ENCODE data around the gene TENM4. TPM values are rescaled to one million over a fixed set of nuclear protein-coding genes. Genes with fewer than 3 reads are reported as not detected.

TENM4 gene
- total RNA-seq, 8 experiments from 2014 or later, result 0.59 to 82.2 (median 24.2) TPM

- ATAC-seq (replicated peaks in 6 of 8), result no peak
- H3K4me3 ChIP-seq, result no peak overlapping the region
- in situ Hi-C loops (cut with MboI; ENCODE audit: low pct_unique_long_range_greater_than_20kb in 2 of 9, low sequenced_read_pairs in 9 of 9, unreplicated experiment in 9 of 9), result no loop called here
- no peak overlapping the region for H3K27ac ChIP-seq
- peaks cover 0 to 13% of the 10 kb centered on the region in 2 donors for H3K4me1 ChIP-seq (replicated peaks in 1 of 2)
These were observed 152.9 kb downstream of the TENM4 start for GRCh38 chr11:79287952-79288351.

- Histone ChIP-seq H3K4me3 (no peak overlapping the region), H3K4me1 (replicated peaks in 1 of 2) (peaks cover 0 to under 1% of the 10 kb centered on the region in 2 donors), H3K27ac (no peak overlapping the region)
- no peak for ATAC-seq (replicated peaks in 6 of 8)
- in situ Hi-C loops (cut with MboI; ENCODE audit: low pct_unique_long_range_greater_than_20kb in 2 of 9, low sequenced_read_pairs in 9 of 9, unreplicated experiment in 9 of 9), result no loop called here
- 0 to 100% (median 89%) methylated on average over 2 of the region's 2 CpGs; no CpG with 5 or more reads in 1 of the 10 experiments for WGBS, 10 experiments
These were observed 155.1 kb downstream of the TENM4 start for GRCh38 chr11:79285756-79286155.

- in situ Hi-C loops (cut with MboI; ENCODE audit: low pct_unique_long_range_greater_than_20kb in 2 of 9, low sequenced_read_pairs in 9 of 9, unreplicated experiment in 9 of 9), result no loop called here
- ATAC-seq (replicated peaks in 6 of 8), result peak in 5 of 8 experiments; percentile 84 to 94 (median 91)
- H3K4me1 ChIP-seq (replicated peaks in 1 of 2), result peaks cover 16 to 20% of the 10 kb centered on the region in 2 donors
- H3K27ac ChIP-seq, result peak overlapping the region in 1 of 2 donors; percentile 26
- no peak overlapping the region for H3K4me3 ChIP-seq
- 0 to 71% (median 26%) methylated on average over 1 to 2 of the region's 2 CpGs; no CpG with 5 or more reads in 4 of the 10 experiments for WGBS, 10 experiments
These were observed 164.0 kb downstream of the TENM4 start for GRCh38 chr11:79276736-79277325.

- ATAC-seq (replicated peaks in 6 of 8), result peak in 3 of 8 experiments; percentile 19 to 71 (median 33)
- WGBS, 10 experiments, result 0 to 100% (median 71%) methylated on average over 1 to 8 of the region's 9 CpGs; no CpG with 5 or more reads in 1 of the 10 experiments
- H3K27ac ChIP-seq, result no peak overlapping the region
- peaks cover 23 to 27% of the 10 kb centered on the region in 2 donors for H3K4me1 ChIP-seq (replicated peaks in 1 of 2)
- in situ Hi-C loops (cut with MboI; ENCODE audit: low pct_unique_long_range_greater_than_20kb in 2 of 9, low sequenced_read_pairs in 9 of 9, unreplicated experiment in 9 of 9), result no loop called here
- no peak overlapping the region for H3K4me3 ChIP-seq
These were observed 166.0 kb downstream of the TENM4 start for GRCh38 chr11:79274636-79275331.

- WGBS, 10 experiments, result 40 to 100% (median 40%) methylated on average over 1 to 2 of the region's 3 CpGs; no CpG with 5 or more reads in 7 of the 10 experiments
- no peak overlapping the region for H3K4me3 ChIP-seq
- in situ Hi-C loops (cut with MboI; ENCODE audit: low pct_unique_long_range_greater_than_20kb in 2 of 9, low sequenced_read_pairs in 9 of 9, unreplicated experiment in 9 of 9), result no loop called here
- peaks cover 23 to 32% of the 10 kb centered on the region in 2 donors for H3K4me1 ChIP-seq (replicated peaks in 1 of 2)
- H3K27ac ChIP-seq, result no peak overlapping the region
- no peak for ATAC-seq (replicated peaks in 6 of 8)
These were observed 167.0 kb downstream of the TENM4 start for GRCh38 chr11:79273781-79274180.

- 13 to 100% (median 59%) methylated on average over 1 to 4 of the region's 6 CpGs; no CpG with 5 or more reads in 2 of the 10 experiments for WGBS, 10 experiments
- Histone ChIP-seq H3K4me1 (replicated peaks in 1 of 2) (peaks cover 8 to 16% of the 10 kb centered on the region in 2 donors), H3K4me3 (no peak overlapping the region), H3K27ac (no peak overlapping the region)
- ATAC-seq (replicated peaks in 6 of 8), result peak in 4 of 8 experiments; percentile 26 to 53 (median 29)
- in situ Hi-C loops (cut with MboI; ENCODE audit: low pct_unique_long_range_greater_than_20kb in 2 of 9, low sequenced_read_pairs in 9 of 9, unreplicated experiment in 9 of 9), result no loop called here
These were observed 171.1 kb downstream of the TENM4 start for GRCh38 chr11:79269611-79270307.

- Histone ChIP-seq H3K4me1 (replicated peaks in 1 of 2) (peaks cover 17 to 22% of the 10 kb centered on the region in 2 donors), H3K27ac (no peak overlapping the region), H3K4me3 (no peak overlapping the region)
- peak in 4 of 8 experiments; percentile 7 to 33 (median 13) for ATAC-seq (replicated peaks in 6 of 8)
- in situ Hi-C loops (cut with MboI; ENCODE audit: low pct_unique_long_range_greater_than_20kb in 2 of 9, low sequenced_read_pairs in 9 of 9, unreplicated experiment in 9 of 9), result no loop called here
- 80 to 100% (median 83%) methylated on average over 1 of the region's 1 CpG; no CpG with 5 or more reads in 6 of the 10 experiments for WGBS, 10 experiments
These were observed 174.4 kb downstream of the TENM4 start for GRCh38 chr11:79266396-79266795.

GRCh38 chr11:79265756-79266322 is 175.0 kb downstream of the TENM4 start:
- ATAC-seq (replicated peaks in 6 of 8), result peak in 5 of 8 experiments; percentile 46 to 90 (median 72)
- in situ Hi-C loops (cut with MboI; ENCODE audit: low pct_unique_long_range_greater_than_20kb in 2 of 9, low sequenced_read_pairs in 9 of 9, unreplicated experiment in 9 of 9), result no loop called here

GRCh38 chr11:79264284-79264683 is 176.5 kb downstream of the TENM4 start:
- Histone ChIP-seq H3K4me3 (no peak overlapping the region), H3K4me1 (replicated peaks in 1 of 2) (peaks cover 6 to 12% of the 10 kb centered on the region in 2 donors), H3K27ac (no peak overlapping the region)
- peak in 1 of 8 experiments; percentile 63 for ATAC-seq (replicated peaks in 6 of 8)
- in situ Hi-C loops (cut with MboI; ENCODE audit: low pct_unique_long_range_greater_than_20kb in 2 of 9, low sequenced_read_pairs in 9 of 9, unreplicated experiment in 9 of 9), result no loop called here
- WGBS, 10 experiments, result 40 to 100% (median 72%) methylated on average over 1 to 6 of the region's 6 CpGs; no CpG with 5 or more reads in 3 of the 10 experiments

More at GRCh38 chr11:79265756-79266322, 175.0 kb downstream of the TENM4 start:
- WGBS, 10 experiments, result 63 to 100% (median 98%) methylated on average over 1 to 3 of the region's 4 CpGs; no CpG with 5 or more reads in 2 of the 10 experiments
- Histone ChIP-seq H3K4me3 (no peak overlapping the region), H3K4me1 (replicated peaks in 1 of 2) (peaks cover 14 to 19% of the 10 kb centered on the region in 2 donors), H3K27ac (no peak overlapping the region)

- H3K27ac ChIP-seq, result peak overlapping the region in 1 of 2 donors; percentile 40
- 0 to 65% (median 19%) methylated on average over 1 to 5 of the region's 7 CpGs; no CpG with 5 or more reads in 2 of the 10 experiments for WGBS, 10 experiments
- in situ Hi-C loops (cut with MboI; ENCODE audit: low pct_unique_long_range_greater_than_20kb in 2 of 9, low sequenced_read_pairs in 9 of 9, unreplicated experiment in 9 of 9), result no loop called here
- H3K4me3 ChIP-seq, result no peak overlapping the region
- peaks cover 14 to 22% of the 10 kb centered on the region in 2 donors for H3K4me1 ChIP-seq (replicated peaks in 1 of 2)
- ATAC-seq (replicated peaks in 6 of 8), result peak in 5 of 8 experiments; percentile 65 to 75 (median 71)
These were observed 177.8 kb downstream of the TENM4 start for GRCh38 chr11:79263001-79263400.

GRCh38 chr11:79262221-79262620 is 178.6 kb downstream of the TENM4 start:
- no peak for ATAC-seq (replicated peaks in 6 of 8)
- no peak overlapping the region for H3K4me3 ChIP-seq
- peaks cover 14 to 22% of the 10 kb centered on the region in 2 donors for H3K4me1 ChIP-seq (replicated peaks in 1 of 2)
- in situ Hi-C loops (cut with MboI; ENCODE audit: low pct_unique_long_range_greater_than_20kb in 2 of 9, low sequenced_read_pairs in 9 of 9, unreplicated experiment in 9 of 9), result no loop called here
- 0 to 100% (median 87%) methylated on average over 1 to 4 of the region's 4 CpGs; no CpG with 5 or more reads in 2 of the 10 experiments for WGBS, 10 experiments
- H3K27ac ChIP-seq, result no peak overlapping the region

- Histone ChIP-seq H3K4me1 (replicated peaks in 1 of 2) (peaks cover 14 to 22% of the 10 kb centered on the region in 2 donors), H3K27ac (no peak overlapping the region), H3K4me3 (no peak overlapping the region)
- in situ Hi-C loops (cut with MboI; ENCODE audit: low pct_unique_long_range_greater_than_20kb in 2 of 9, low sequenced_read_pairs in 9 of 9, unreplicated experiment in 9 of 9), result no loop called here
- 46 to 100% (median 88%) methylated on average over 1 to 3 of the region's 3 CpGs; no CpG with 5 or more reads in 2 of the 10 experiments for WGBS, 10 experiments
- ATAC-seq (replicated peaks in 6 of 8), result no peak
These were observed 179.1 kb downstream of the TENM4 start for GRCh38 chr11:79261684-79262083.

All from motor neuron (in vitro differentiated cells).